Uterus (tissue), 2 donors: ENCODE measurements around the gene NTF3.

Source experiments
- CTCF ChIP-seq, 4 experiments: fragments of 200-600 bp in 2 of 4; fragments of 450-650 bp in 2 of 4; sonication (generic) in 2 of 4; IDR thresholded peaks; one replicate each; pipeline ENCODE4 v1.5.1; 2016 to 2019; ENCODE audit warnings: antibody characterized with exemption in 4 of 4, mild to moderate bottlenecking in 2 of 4, moderate library complexity in 1 of 4
- POLR2A ChIP-seq, 2 donors: fragments of 450-650 bp; IDR thresholded peaks; one replicate each; pipeline ENCODE4 v1.6.1; 2016; ENCODE audit warnings: antibody characterized with exemption in 2 of 2, mild to moderate bottlenecking in 1 of 2, moderate library complexity in 1 of 2

GRCh38 chr12:5518584-5519365 is 86.9 kb downstream of the NTF3 start:
- TF ChIP-seq POLR2A (IDR thresholded peaks at IDR 0.05) (no peak), CTCF (IDR thresholded peaks at IDR 0.05) (no peak)
